Body of pancreas (tissue), 4 donors: ENCODE results near the gene RBM38. TPM values are rescaled to one million over a fixed set of nuclear protein-coding genes. Genes with fewer than 3 reads are reported as not detected.

ENCODE experiments used
- ATAC-seq: fragments of 150-250 bp; one replicate; pipeline ENCODE4 v1.9.1; 2016
- DNase-seq, 4 donors: peaks; one replicate each; pipeline ENCODE4 v3.0.0-alpha.2; 2019
- H3K27ac ChIP-seq, 4 donors: fragments of 200-600 bp; sonication (generic); 1 replicate in 3 of 4; 2 replicates in 1 of 4; pipeline versions ENCODE4 v1.5.1 to v1.6.1; 2016 to 2019; ENCODE audit warnings: mild to moderate bottlenecking in 1 of 4, mixed read lengths in 1 of 4, moderate library complexity in 1 of 4
- H3K27me3 ChIP-seq, 2 donors: fragments of 200-600 bp; sonication (generic); one replicate each; pipeline ENCODE4 v1.6.0; 2016; ENCODE audit warnings: mild to moderate bottlenecking in 1 of 2
- H3K36me3 ChIP-seq, 2 donors: fragments of 200-600 bp; sonication (generic); replicated peaks in 1 of 2; 2 replicates each; pipeline ENCODE4 v1.5.1; 2016; ENCODE audit warnings: low read depth in 2 of 2; ENCODE audit not compliant: insufficient read depth in 1 of 2
- H3K4me1 ChIP-seq: fragments of 200-600 bp; sonication (generic); one replicate; pipeline ENCODE4 v1.6.0; 2016
- H3K4me3 ChIP-seq, 2 donors: fragments of 200-600 bp; sonication (generic); 1 replicate in 1 of 2; 2 replicates in 1 of 2; pipeline ENCODE4 v1.5.1; 2016 to 2019
- H3K9me3 ChIP-seq, 3 donors: fragments of 200-600 bp; sonication (generic); 1 replicate in 2 of 3; 2 replicates in 1 of 3; pipeline ENCODE4 v1.5.1; 2016
- POLR2A ChIP-seq, 3 donors: fragments of 450-650 bp; IDR thresholded peaks; one replicate each; pipeline ENCODE4 v1.6.1; 2016; ENCODE audit warnings: antibody characterized with exemption in 3 of 3, mild to moderate bottlenecking in 2 of 3
- WGBS, 2 donors: methylation state at CpG; one replicate each; pipeline ENCODE4 v1.1.5; 2017; 5-methylcytosine and 5-hydroxymethylcytosine counted together
- intact Hi-C: fragments of 100-400 bp; cut with DNase I; formaldehyde crosslinking; loops from one replicate; pipeline ENCODE4 v1.15.1; 2023
- total RNA-seq, 2 donors: library from RNA; depleted of rRNA; stranded (reverse); fragments of >200 nt; gene quantifications; one replicate each; pipeline ENCODE4 v1.1.0, GENCODE V29; 2016
- TF ChIP-seq, protein P1 (sequence below), 7 experiments: fragments of 450-650 bp in 4 of 7; fragments of 200-600 bp in 3 of 7; sonication (generic) in 3 of 7; IDR thresholded peaks; one replicate each; pipeline ENCODE4 v1.5.1; 2016 to 2019; ENCODE audit warnings: antibody characterized with exemption in 7 of 7

The RBM38 gene
- total RNA-seq, 2 donors from 2014 or later: 5.6 to 12.7 TPM

DNA sequence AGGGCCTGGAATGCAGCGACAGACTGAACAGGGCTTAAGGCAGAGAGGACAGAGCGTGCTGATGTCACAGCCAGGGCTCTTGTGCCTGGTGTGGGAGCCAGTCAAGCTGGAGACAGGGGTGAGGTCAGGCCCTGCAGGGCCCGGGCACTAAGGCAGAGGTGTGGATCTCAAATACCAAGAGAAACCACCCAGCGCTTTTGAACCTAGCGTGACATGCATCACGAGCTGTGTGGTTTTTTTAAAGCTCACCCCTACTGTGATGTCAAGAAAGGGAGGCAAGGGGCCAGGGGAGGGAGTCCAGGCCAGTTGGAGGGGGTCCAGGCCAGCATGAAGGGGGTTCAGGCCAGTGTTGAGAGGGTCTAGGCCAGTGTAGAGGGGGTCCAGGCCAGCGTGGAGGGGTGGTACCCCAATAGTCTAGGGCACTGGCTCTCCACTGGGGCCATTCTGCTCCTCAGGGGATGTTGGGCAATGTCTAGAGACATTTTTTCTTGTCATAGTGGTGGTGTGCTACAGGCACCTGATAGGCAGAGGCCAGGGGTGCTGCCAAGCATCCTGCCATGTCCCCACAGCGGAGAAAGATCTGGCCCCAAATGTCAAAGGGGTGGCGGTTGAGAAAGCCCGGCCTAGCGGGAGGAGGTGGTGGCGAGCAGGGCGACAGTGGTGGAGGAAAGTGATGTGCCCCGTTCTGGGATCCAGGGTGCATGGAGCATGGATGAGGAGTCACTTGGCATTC is 42.6 kb downstream of the RBM38 start:
- WGBS, 2 donors: 81 to 84% methylated on average over 14 of the region's 14 CpGs
- Histone ChIP-seq H3K27ac (no peak overlapping the region), H3K4me3 (no peak overlapping the region), H3K27me3 (no peaks in the 10 kb centered on the region), H3K4me1 (peaks cover 42% of the 10 kb centered on the region), H3K36me3 (no peaks in the 10 kb centered on the region), H3K9me3 (no peaks in the 10 kb centered on the region)
- ATAC-seq (no peak), DNase-seq (no peak)
- TF ChIP-seq POLR2A (IDR thresholded peaks at IDR 0.05): no peak
- TF ChIP-seq, protein P1, sequence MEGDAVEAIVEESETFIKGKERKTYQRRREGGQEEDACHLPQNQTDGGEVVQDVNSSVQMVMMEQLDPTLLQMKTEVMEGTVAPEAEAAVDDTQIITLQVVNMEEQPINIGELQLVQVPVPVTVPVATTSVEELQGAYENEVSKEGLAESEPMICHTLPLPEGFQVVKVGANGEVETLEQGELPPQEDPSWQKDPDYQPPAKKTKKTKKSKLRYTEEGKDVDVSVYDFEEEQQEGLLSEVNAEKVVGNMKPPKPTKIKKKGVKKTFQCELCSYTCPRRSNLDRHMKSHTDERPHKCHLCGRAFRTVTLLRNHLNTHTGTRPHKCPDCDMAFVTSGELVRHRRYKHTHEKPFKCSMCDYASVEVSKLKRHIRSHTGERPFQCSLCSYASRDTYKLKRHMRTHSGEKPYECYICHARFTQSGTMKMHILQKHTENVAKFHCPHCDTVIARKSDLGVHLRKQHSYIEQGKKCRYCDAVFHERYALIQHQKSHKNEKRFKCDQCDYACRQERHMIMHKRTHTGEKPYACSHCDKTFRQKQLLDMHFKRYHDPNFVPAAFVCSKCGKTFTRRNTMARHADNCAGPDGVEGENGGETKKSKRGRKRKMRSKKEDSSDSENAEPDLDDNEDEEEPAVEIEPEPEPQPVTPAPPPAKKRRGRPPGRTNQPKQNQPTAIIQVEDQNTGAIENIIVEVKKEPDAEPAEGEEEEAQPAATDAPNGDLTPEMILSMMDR (IDR thresholded peaks at IDR 0.05): no peak
- intact Hi-C loops: no loop called here

GRCh38 chr20:57434390-57434700 is 43.1 kb downstream of the RBM38 start:
- Histone ChIP-seq H3K4me3 (no peak overlapping the region), H3K4me1 (peaks cover 39% of the 10 kb centered on the region), H3K27me3 (no peaks in the 10 kb centered on the region), H3K27ac (peak overlapping the region in 1 of 4 donors; percentile 73), H3K9me3 (no peaks in the 10 kb centered on the region), H3K36me3 (no peaks in the 10 kb centered on the region)
- 74 to 80% methylated on average over 9 of the region's 9 CpGs for WGBS, 2 donors
- intact Hi-C loops: no loop called here
- ATAC-seq (no peak), DNase-seq (no peak)
- no peak for TF ChIP-seq POLR2A (IDR thresholded peaks at IDR 0.05)
- TF ChIP-seq, protein P1 (IDR thresholded peaks at IDR 0.05): no peak

DNA sequence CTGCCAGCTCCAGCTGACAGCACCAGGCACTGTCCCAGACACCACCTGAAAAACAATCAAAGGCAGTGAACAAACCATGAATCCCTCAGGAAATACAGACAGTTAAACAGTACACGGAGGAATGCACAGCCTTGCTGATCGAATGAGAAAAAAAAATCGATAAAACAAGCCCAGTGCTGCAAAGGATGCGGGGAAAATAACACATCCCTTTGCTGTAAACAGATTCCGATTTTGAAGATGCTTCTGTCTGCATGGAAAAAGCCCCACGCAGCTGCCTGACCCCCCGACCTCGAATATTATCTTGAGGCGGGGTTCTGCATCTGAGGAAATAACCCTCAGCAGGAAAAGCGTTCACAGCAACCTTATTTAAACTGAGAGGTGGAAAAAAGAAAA is 43.9 kb downstream of the RBM38 start:
- no peak for DNase-seq
- intact Hi-C loops: no loop called here
- H3K4me1 ChIP-seq: peaks cover 46% of the 10 kb centered on the region
- TF ChIP-seq POLR2A (IDR thresholded peaks at IDR 0.05): no peak
- TF ChIP-seq, protein P1 (IDR thresholded peaks at IDR 0.05): no peak
- no peak for ATAC-seq
- H3K9me3 ChIP-seq: no peaks in the 10 kb centered on the region
- H3K36me3 ChIP-seq: no peaks in the 10 kb centered on the region
- peak overlapping the region in 3 of 4 donors; percentile 61 to 83 (median 73) for H3K27ac ChIP-seq
- no peak overlapping the region for H3K4me3 ChIP-seq
- H3K27me3 ChIP-seq: no peaks in the 10 kb centered on the region
- 48% methylated on average over 10 of the region's 10 CpGs for WGBS, 2 donors

DNA sequence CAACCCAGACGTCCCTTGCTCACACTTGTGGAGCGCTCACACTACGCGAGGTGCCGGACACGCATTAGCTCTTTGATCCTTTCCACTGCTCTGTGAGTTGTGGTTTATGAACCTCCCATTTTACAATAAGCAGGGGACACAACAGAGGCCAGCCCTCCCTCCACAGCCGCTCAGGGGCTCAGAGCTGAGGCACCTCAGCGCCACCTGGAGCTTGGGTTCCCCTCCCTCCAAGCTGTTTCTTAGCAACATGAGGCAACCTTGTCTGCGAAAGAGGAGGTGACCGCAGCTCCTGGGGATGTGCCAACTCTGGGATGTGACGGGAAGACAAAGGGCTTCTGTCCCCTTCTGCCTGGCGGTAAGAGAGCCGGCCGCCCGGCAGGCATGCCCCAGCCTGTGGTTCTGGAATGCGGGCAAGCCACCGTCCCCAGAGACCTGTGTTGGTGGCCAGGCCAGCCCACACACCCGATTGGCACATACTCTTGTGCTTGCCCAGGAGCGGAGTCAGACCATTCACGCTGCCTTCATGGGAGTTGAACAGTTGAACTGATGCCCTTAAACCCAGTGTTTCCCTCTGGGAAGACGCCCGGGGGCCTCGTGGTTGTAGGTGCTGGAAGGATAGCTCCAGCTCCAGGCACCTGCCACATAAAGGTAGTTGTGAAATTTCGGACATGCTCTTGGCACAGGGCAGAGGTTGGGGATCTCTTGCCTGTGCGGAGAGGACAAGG is 44.5 kb downstream of the RBM38 start:
- ATAC-seq: peak; percentile 82
- TF ChIP-seq, protein P1 (IDR thresholded peaks at IDR 0.05): no peak
- TF ChIP-seq POLR2A (IDR thresholded peaks at IDR 0.05): peak in 2 of 3 donors; percentile 54 to 57
- Histone ChIP-seq H3K9me3 (no peaks in the 10 kb centered on the region), H3K27me3 (no peaks in the 10 kb centered on the region), H3K4me3 (no peak overlapping the region), H3K36me3 (no peaks in the 10 kb centered on the region), H3K4me1 (peaks cover 52% of the 10 kb centered on the region), H3K27ac (peak overlapping the region; percentile 68 to 83 (median 74))
- DNase-seq: peak; percentile 82 to 92 (median 89)
- 29 to 55% methylated on average over 13 to 25 of the region's 25 CpGs for WGBS, 2 donors
- intact Hi-C loops: no loop called here
